Activated T-cell treated with anti-CD3 and anti-CD28 coated beads, Interleukin-2, amount 50 U/mL, for 48 hours (primary cell): ENCODE measurements around the gene EMD.
"Not testable (repeated sequence)": the region's sequence is repeated elsewhere in the genome, so short reads cannot be mapped to it uniquely, and the experiment has no call there.

Experiments
- DNase-seq, 2 experiments: peaks; one replicate each; pipeline ENCODE4 v3.0.0-alpha.2; 2020

The EMD gene

GRCh38 chrX:154397888-154398667 is 19.0 kb downstream of the EMD start, which contains the start of gene RPL10:
Gene RPL10, plus strand, starts transcription at chrX:154398377. Its CDS starts 143 bp downstream, at chrX:154398520.
- DNase-seq, result peak; percentile 88 to 92

GRCh38 chrX:154398668-154399526 is 19.8 kb downstream of the EMD start:
- peak; percentile 84 to 86 for DNase-seq

- peak; percentile 41 to 52 for DNase-seq
Observed at GRCh38 chrX:154399527-154400368, 20.7 kb downstream of the EMD start.

GRCh38 chrX:154400369-154400817 is 21.3 kb downstream of the EMD start:
- not testable (repeated sequence) for DNase-seq

GRCh38 chrX:154401045-154401799 is 22.1 kb downstream of the EMD start:
- DNase-seq, result peak; percentile 64 to 66

GRCh38 chrX:154401918-154402621 is 23.0 kb downstream of the EMD start:
- peak in 1 of 2 experiments; percentile 43 for DNase-seq

GRCh38 chrX:154402622-154403127 is 23.6 kb downstream of the EMD start:
- DNase-seq, result no peak

- DNase-seq, result no peak
Observed at GRCh38 chrX:154403192-154403591, 24.1 kb downstream of the EMD start.

- DNase-seq, result no peak
Observed at GRCh38 chrX:154403858-154404257, 24.8 kb downstream of the EMD start.

- no peak for DNase-seq
Observed at GRCh38 chrX:154404625-154405192, 25.6 kb downstream of the EMD start.

- DNase-seq, result no peak
Observed at GRCh38 chrX:154408659-154409221, 29.6 kb downstream of the EMD start.

- peak; percentile 49 to 55 for DNase-seq
Observed at GRCh38 chrX:154409222-154409871, 30.3 kb downstream of the EMD start, which contains the start of gene DNASE1L1. Gene DNASE1L1, minus strand, starts transcription at chrX:154409254. Its CDS starts 3,686 bp downstream, at chrX:154405568.

GRCh38 chrX:154411981-154412340 is 32.9 kb downstream of the EMD start:
- DNase-seq, result peak; percentile 68 to 75

- DNase-seq, result peak in 1 of 2 experiments; percentile 47
Observed at GRCh38 chrX:154412468-154412867, 33.4 kb downstream of the EMD start.

- no peak for DNase-seq
Observed at GRCh38 chrX:154413142-154413541, 34.0 kb downstream of the EMD start.

- no peak for DNase-seq
Observed at GRCh38 chrX:154417157-154417556, 38.1 kb downstream of the EMD start.

GRCh38 chrX:154419189-154419588 is 40.1 kb downstream of the EMD start:
- DNase-seq, result no peak

GRCh38 chrX:154419688-154420401 is 40.8 kb downstream of the EMD start:
- DNase-seq, result no peak

GRCh38 chrX:154420402-154420756 is 41.3 kb downstream of the EMD start:
- DNase-seq, result no peak
